Astrocyte (in vitro differentiated cells and primary cell): ENCODE results near the gene COL18A1.
"Not testable (repeated sequence)": the region's sequence is repeated elsewhere in the genome, so short reads cannot be mapped to it uniquely, and the experiment has no call there.

Experiments
- CTCF ChIP-seq: IDR thresholded peaks from 2 replicates; pipeline ENCODE4 v1.5.1; 2011; ENCODE audit warnings: low read depth, mild to moderate bottlenecking, inconsistent platforms, low read length, moderate library complexity; ENCODE audit not compliant: insufficient read depth
- EZH2 ChIP-seq: IDR thresholded peaks from 2 replicates; pipeline ENCODE4 v1.6.1; 2012; ENCODE audit warnings: mild to moderate bottlenecking, low read length, inconsistent platforms; ENCODE audit not compliant: insufficient read depth

GRCh38 chr21:45369018-45369417 is 35.9 kb upstream of the COL18A1 start:
- not testable (repeated sequence) for TF ChIP-seq CTCF, EZH2
